Activated naive CD4-positive, alpha-beta T cell treated with anti-CD3 and anti-CD28 coated beads, Interleukin-2, amount 50 U/mL, for 24 hours (primary cell): ENCODE results near the gene NOP56.

ENCODE experiments used
- H3K27ac Mint-ChIP-seq: one replicate; pipeline ENCODE4 v1.8.0; 2021; ENCODE audit warnings: mild to moderate bottlenecking, mixed read lengths
- H3K27me3 Mint-ChIP-seq: one replicate; pipeline ENCODE4 v1.8.0; 2021; ENCODE audit warnings: mixed read lengths
- H3K36me3 Mint-ChIP-seq: one replicate; pipeline ENCODE4 v1.8.0; 2021; ENCODE audit warnings: mixed read lengths
- H3K4me1 Mint-ChIP-seq: one replicate; pipeline ENCODE4 v1.8.0; 2021; ENCODE audit warnings: mixed read lengths
- H3K4me3 Mint-ChIP-seq: one replicate; pipeline ENCODE4 v1.8.0; 2021; ENCODE audit warnings: mild to moderate bottlenecking, mixed read lengths
- H3K9me3 Mint-ChIP-seq: one replicate; pipeline ENCODE4 v1.8.0; 2021; ENCODE audit warnings: mixed read lengths

NOP56 gene, protein sequence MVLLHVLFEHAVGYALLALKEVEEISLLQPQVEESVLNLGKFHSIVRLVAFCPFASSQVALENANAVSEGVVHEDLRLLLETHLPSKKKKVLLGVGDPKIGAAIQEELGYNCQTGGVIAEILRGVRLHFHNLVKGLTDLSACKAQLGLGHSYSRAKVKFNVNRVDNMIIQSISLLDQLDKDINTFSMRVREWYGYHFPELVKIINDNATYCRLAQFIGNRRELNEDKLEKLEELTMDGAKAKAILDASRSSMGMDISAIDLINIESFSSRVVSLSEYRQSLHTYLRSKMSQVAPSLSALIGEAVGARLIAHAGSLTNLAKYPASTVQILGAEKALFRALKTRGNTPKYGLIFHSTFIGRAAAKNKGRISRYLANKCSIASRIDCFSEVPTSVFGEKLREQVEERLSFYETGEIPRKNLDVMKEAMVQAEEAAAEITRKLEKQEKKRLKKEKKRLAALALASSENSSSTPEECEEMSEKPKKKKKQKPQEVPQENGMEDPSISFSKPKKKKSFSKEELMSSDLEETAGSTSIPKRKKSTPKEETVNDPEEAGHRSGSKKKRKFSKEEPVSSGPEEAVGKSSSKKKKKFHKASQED

DNA sequence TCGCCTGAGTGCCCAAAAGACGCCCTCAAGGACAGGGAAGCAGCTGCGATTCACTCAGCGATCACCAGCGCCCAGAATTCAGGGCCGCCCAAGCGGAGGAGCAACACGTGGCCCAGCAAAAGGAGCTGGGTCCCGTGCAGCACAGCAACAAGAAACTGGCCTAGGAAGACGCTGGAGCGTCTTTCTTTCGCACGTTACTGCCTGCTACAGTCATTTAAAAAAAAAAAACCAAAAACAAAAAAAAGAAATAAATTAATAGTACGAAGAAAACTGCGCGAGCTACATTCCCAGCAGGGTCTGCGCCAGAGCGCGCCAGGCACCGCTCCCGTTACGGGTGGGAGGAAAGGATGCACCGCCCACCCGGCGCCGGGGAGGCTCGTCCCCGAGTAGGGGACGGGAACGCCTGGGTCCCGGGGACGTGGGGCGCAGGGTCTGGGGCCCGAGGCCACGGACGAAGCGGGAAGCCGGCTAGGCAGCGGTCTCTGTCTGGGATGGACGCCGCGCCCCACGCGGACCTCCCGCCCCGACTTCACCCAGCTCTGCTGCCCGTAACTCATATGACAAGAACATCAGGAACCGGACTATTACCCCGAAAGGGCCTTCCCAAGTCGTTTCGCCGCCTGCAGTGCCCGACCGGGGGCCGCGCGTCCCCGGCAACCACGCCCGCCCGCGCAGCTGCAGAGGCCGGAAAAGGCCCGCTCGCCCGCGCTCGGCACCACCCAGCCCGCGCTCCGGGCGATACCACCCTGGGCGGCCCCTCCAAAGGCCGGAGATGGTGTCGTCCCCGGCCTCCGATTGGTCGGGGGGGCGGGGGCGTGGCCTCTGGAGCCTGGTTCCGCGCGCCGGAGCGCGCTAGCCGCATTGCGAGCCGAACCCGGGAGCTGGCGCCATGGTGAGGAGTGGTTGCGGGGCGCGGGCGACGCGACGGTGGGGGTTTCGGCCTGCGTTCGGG, at the start of gene NOP56:
TSS of gene NOP56 (plus strand) at position 861 of the 952 bp plus-strand sequence. CDS start at position 890, 29 bp downstream.
- Mint-ChIP-seq H3K4me1 (peaks cover 51% of the 10 kb centered on the region), H3K36me3 (peaks cover 24% of the 10 kb centered on the region)

GRCh38 chr20:2602746-2603145, 49.7 kb upstream of the NOP56 start:
- Mint-ChIP-seq H3K36me3 (peaks cover 1% of the 10 kb centered on the region), H3K27ac (no peak overlapping the region), H3K27me3 (peaks cover 4% of the 10 kb centered on the region)

More for the DNA sequence above, at the start of gene NOP56:
- Mint-ChIP-seq H3K4me3 (peak within 1 kb of the TSS; percentile 91), H3K27ac (peak within 1 kb of the TSS; percentile 95), H3K27me3 (no peaks in the 10 kb centered on the region), H3K9me3 (no peaks in the 10 kb centered on the region)

DNA sequence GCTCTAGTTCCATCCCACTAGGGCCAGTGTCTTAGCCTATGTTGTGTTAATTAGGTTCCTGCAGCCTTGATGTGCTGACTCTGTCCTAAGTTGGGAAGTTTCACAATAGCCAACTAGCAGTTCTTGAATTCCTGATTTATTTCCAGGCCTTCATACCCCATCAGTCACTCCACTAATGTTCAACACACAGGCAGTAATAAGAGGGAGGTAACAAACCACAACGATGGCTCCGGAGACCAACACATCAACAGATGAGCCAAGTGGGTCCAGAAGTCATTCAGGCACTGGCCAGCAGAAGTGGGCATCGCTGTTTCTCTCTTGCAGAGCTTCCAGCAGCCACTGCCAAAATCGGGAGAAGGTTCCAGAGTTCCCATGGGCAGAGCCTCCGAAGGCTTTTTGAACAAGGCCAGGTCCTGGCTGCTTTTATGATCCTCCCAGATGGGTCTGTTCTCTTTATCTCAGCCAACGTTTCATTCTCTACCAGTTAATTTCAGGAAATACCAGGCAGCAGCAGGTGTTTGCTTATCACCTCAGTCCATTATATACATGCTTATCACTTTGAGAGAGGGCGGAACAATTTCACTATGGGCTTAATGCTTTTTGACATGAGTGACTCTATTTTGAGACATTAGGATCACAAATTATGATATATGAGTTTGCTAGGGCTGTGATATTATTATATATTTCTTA, 48.5 kb upstream of the NOP56 start:
- peaks cover 1% of the 10 kb centered on the region for H3K36me3 Mint-ChIP-seq
- H3K27ac Mint-ChIP-seq, result no peak overlapping the region
- H3K4me1 Mint-ChIP-seq, result no peaks in the 10 kb centered on the region
- H3K4me3 Mint-ChIP-seq, result no peak overlapping the region
- H3K9me3 Mint-ChIP-seq, result peaks cover 6% of the 10 kb centered on the region
- H3K27me3 Mint-ChIP-seq, result peaks cover 4% of the 10 kb centered on the region

More at GRCh38 chr20:2602746-2603145, 49.7 kb upstream of the NOP56 start:
- no peak overlapping the region for H3K4me3 Mint-ChIP-seq
- H3K9me3 Mint-ChIP-seq, result peaks cover 6% of the 10 kb centered on the region
- no peaks in the 10 kb centered on the region for H3K4me1 Mint-ChIP-seq

DNA sequence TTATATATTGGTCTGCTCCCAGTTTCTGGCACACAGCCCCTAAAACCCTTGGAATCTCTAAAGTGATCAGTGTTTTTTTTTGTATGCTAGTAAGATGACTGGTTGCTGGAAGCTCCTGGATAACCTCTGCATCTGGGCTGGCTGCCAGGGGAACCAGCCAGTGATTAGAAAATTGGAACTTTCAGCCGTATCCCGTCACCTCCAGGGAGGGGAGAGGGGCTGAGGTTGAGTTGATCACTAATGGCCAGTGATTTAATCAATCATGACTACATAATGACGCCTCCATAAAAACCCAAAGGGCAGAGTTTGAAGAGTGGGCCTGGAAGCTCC, 48.0 kb upstream of the NOP56 start:
- Mint-ChIP-seq H3K36me3 (peaks cover 1% of the 10 kb centered on the region), H3K27ac (no peak overlapping the region), H3K9me3 (peaks cover 6% of the 10 kb centered on the region), H3K4me1 (no peaks in the 10 kb centered on the region), H3K27me3 (peaks cover 5% of the 10 kb centered on the region), H3K4me3 (no peak overlapping the region)

DNA sequence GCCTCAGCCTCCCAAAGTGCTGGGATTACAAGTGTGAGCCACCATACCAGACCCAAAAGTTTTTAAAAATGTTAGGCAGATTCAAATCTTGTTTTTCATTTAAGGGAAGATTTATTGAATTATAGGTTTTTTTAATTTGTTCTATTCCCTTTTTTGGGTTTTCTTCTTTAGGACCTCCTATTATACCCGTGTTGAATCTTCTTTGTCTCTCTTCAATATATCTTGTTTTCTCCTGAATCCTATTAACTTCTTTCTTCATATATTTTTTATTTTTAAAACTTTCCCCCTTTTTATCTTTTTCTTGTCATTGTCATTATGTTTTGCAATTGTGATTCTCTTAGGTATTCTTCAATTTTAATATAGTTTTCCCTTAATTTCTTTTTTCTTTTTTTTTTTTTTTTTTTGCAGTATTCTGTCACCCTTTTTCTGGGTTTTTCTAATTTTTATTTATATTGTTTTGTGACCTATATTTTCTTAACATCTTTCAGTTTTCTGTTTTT, 45.9 kb upstream of the NOP56 start:
- peaks cover 1% of the 10 kb centered on the region for H3K36me3 Mint-ChIP-seq

GRCh38 chr20:2610326-2610725, 42.1 kb upstream of the NOP56 start:
- peaks cover 13% of the 10 kb centered on the region for H3K27me3 Mint-ChIP-seq
- H3K4me3 Mint-ChIP-seq, result no peak overlapping the region
- H3K27ac Mint-ChIP-seq, result no peak overlapping the region
- H3K9me3 Mint-ChIP-seq, result peaks cover 6% of the 10 kb centered on the region
- H3K4me1 Mint-ChIP-seq, result no peaks in the 10 kb centered on the region
- H3K36me3 Mint-ChIP-seq, result peaks cover 1% of the 10 kb centered on the region

More for the DNA sequence above, 45.9 kb upstream of the NOP56 start:
- no peak overlapping the region for H3K27ac Mint-ChIP-seq
- H3K4me3 Mint-ChIP-seq, result no peak overlapping the region
- no peaks in the 10 kb centered on the region for H3K4me1 Mint-ChIP-seq
- H3K27me3 Mint-ChIP-seq, result peaks cover 12% of the 10 kb centered on the region
- H3K9me3 Mint-ChIP-seq, result peaks cover 6% of the 10 kb centered on the region

- H3K4me1 Mint-ChIP-seq, result no peaks in the 10 kb centered on the region
- H3K27me3 Mint-ChIP-seq, result peaks cover 15% of the 10 kb centered on the region
- H3K4me3 Mint-ChIP-seq, result no peak overlapping the region
- H3K27ac Mint-ChIP-seq, result no peak overlapping the region
- peaks cover 1% of the 10 kb centered on the region for H3K36me3 Mint-ChIP-seq
- peaks cover 6% of the 10 kb centered on the region for H3K9me3 Mint-ChIP-seq
Observed at GRCh38 chr20:2610941-2611720, 41.3 kb upstream of the NOP56 start.

- peaks cover 17% of the 10 kb centered on the region for H3K27me3 Mint-ChIP-seq
- H3K27ac Mint-ChIP-seq, result no peak overlapping the region
- no peak overlapping the region for H3K4me3 Mint-ChIP-seq
- H3K9me3 Mint-ChIP-seq, result peaks cover 4% of the 10 kb centered on the region
- peaks cover 1% of the 10 kb centered on the region for H3K36me3 Mint-ChIP-seq
- H3K4me1 Mint-ChIP-seq, result no peaks in the 10 kb centered on the region
Observed at GRCh38 chr20:2612073-2612472, 40.4 kb upstream of the NOP56 start.

- Mint-ChIP-seq H3K4me3 (no peak overlapping the region), H3K27ac (no peak overlapping the region), H3K9me3 (peaks cover 9% of the 10 kb centered on the region), H3K4me1 (no peaks in the 10 kb centered on the region), H3K27me3 (peaks cover 17% of the 10 kb centered on the region), H3K36me3 (no peaks in the 10 kb centered on the region)
Observed at GRCh38 chr20:2616634-2617033, 35.8 kb upstream of the NOP56 start.

GRCh38 chr20:2617099-2617714, 35.2 kb upstream of the NOP56 start:
- Mint-ChIP-seq H3K27me3 (peaks cover 19% of the 10 kb centered on the region), H3K36me3 (no peaks in the 10 kb centered on the region), H3K27ac (no peak overlapping the region), H3K4me1 (no peaks in the 10 kb centered on the region), H3K4me3 (no peak overlapping the region), H3K9me3 (peaks cover 9% of the 10 kb centered on the region)

GRCh38 chr20:2618815-2619214, 33.6 kb upstream of the NOP56 start:
- Mint-ChIP-seq H3K27me3 (peaks cover 19% of the 10 kb centered on the region), H3K9me3 (peaks cover 9% of the 10 kb centered on the region), H3K27ac (no peak overlapping the region)

DNA sequence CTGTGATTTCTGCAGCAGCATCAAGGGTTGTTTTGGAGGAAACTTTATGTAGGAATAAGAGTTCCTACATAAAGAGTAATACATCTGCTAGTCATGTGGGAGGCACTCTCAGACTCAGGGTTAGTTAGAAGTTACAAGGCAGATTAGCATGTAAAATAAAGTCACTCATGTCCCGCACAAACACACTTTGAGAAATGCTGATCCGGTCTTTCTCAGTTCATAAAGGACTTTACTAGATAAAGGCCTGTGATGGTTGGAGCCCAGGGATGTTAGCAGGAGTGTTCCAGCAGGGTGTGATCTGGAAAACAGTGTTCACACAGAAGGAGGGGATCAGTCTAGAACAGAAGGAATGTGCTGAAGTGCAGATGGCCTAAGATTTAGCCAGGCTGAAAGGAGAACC, 33.1 kb upstream of the NOP56 start:
- H3K27me3 Mint-ChIP-seq, result peaks cover 19% of the 10 kb centered on the region
- H3K4me3 Mint-ChIP-seq, result no peak overlapping the region
- no peaks in the 10 kb centered on the region for H3K4me1 Mint-ChIP-seq
- H3K27ac Mint-ChIP-seq, result no peak overlapping the region
- no peaks in the 10 kb centered on the region for H3K36me3 Mint-ChIP-seq
- peaks cover 9% of the 10 kb centered on the region for H3K9me3 Mint-ChIP-seq

More at GRCh38 chr20:2618815-2619214, 33.6 kb upstream of the NOP56 start:
- no peaks in the 10 kb centered on the region for H3K36me3 Mint-ChIP-seq
- H3K4me3 Mint-ChIP-seq, result no peak overlapping the region
- no peaks in the 10 kb centered on the region for H3K4me1 Mint-ChIP-seq

DNA sequence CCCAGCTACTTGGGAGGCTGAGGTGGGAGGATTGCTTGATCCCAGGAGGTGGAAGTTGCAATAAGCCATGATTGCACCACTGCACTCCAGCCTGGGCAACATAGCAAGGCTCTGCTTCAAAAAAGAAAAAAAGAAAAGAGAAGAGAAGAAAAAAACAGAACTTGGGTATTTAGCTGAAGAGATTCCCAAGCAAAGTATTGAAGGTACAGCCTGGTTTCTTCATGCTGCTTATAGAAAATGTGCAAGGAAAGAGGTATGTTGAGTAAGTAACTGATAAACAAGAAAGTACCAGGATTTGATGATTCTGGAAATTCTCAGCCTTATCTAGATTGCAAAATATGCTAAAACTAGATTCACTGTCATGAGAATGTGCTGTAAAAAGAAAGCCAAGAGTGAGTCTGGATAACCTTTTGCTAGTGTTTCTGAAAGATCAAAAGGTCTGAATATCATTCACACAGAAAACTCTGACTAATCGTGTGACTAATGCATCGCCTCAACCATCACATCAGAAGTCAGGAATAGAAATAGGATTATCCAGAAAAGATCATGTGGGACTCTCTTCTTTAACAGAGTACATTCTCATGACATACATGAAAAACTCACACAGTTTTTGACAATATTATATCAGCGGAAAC, 32.4 kb upstream of the NOP56 start:
- Mint-ChIP-seq H3K27ac (peak overlapping the region; percentile 27), H3K4me1 (no peaks in the 10 kb centered on the region), H3K4me3 (no peak overlapping the region)

GRCh38 chr20:2624190-2624589, 28.2 kb upstream of the NOP56 start:
- H3K27ac Mint-ChIP-seq, result no peak overlapping the region
- H3K9me3 Mint-ChIP-seq, result peaks cover 21% of the 10 kb centered on the region
- H3K4me1 Mint-ChIP-seq, result no peaks in the 10 kb centered on the region
- no peaks in the 10 kb centered on the region for H3K36me3 Mint-ChIP-seq
- H3K4me3 Mint-ChIP-seq, result no peak overlapping the region
- peaks cover 12% of the 10 kb centered on the region for H3K27me3 Mint-ChIP-seq

More for the DNA sequence above, 32.4 kb upstream of the NOP56 start:
- Mint-ChIP-seq H3K36me3 (no peaks in the 10 kb centered on the region), H3K9me3 (peaks cover 9% of the 10 kb centered on the region), H3K27me3 (peaks cover 17% of the 10 kb centered on the region)
